H1 (cell line): ENCODE results near the gene FAM120B. TPM values are rescaled to one million over a fixed set of nuclear protein-coding genes. Genes with fewer than 3 reads are reported as not detected.
A peak's percentile ranks its signal among the peaks of the same experiment; 100 is the strongest.

Source experiments
- CTCF ChIA-PET: fragments of 300-600 bp; sonication (Branson Sonifier 250); formaldehyde crosslinking; loops from one replicate; lab custom pipeline; 2021; ENCODE audit not compliant: partially characterized antibody; lab: Charles Lee
- POLR2A ChIA-PET: fragments of 300-600 bp; sonication (Branson Sonifier 250); formaldehyde crosslinking; loops from one replicate; lab custom pipeline; 2021; ENCODE audit warnings: inconsistent platforms; ENCODE audit not compliant: partially characterized antibody; lab: Charles Lee
- DNase-seq, 2 experiments: peaks; one replicate each; pipeline versions ENCODE4 v3.0.0 to v3.0.0-alpha.2; 2010 to 2022; ENCODE audit warnings: low spot score in 2 of 2, low read depth in 1 of 2, mixed read lengths in 1 of 2
- FAIRE-seq: peaks from 2 replicates; lab custom pipeline; 2011; peaks lifted over from hg19 to GRCh38; lab: Jason Lieb, UNC
- H2AFZ ChIP-seq: 2 replicates; pipeline ENCODE4 v1.8.1; 2012; ENCODE audit warnings: low read length, inconsistent platforms
- H2AK5ac ChIP-seq: 2 replicates; pipeline ENCODE4 v1.6.1; 2013; ENCODE audit warnings: low read depth, low read length
- H2BK120ac ChIP-seq: replicated peaks from 2 replicates; pipeline ENCODE3; 2013; ENCODE audit warnings: low read depth, low read length, inconsistent platforms
- H2BK12ac ChIP-seq: 2 replicates; pipeline ENCODE4 v1.6.1; 2013; ENCODE audit warnings: low read depth, low read length
- H2BK15ac ChIP-seq: 2 replicates; pipeline ENCODE4 v1.6.1; 2013; ENCODE audit warnings: low read length
- H2BK20ac ChIP-seq: 2 replicates; pipeline ENCODE4 v1.6.1; 2013; ENCODE audit warnings: low read length
- H2BK5ac ChIP-seq: 2 replicates; pipeline ENCODE4 v1.6.1; 2013; ENCODE audit warnings: low read depth, low read length
- H3K14ac ChIP-seq: 2 replicates; pipeline ENCODE4 v1.6.1; 2013; ENCODE audit warnings: inconsistent platforms; ENCODE audit not compliant: insufficient read length
- H3K18ac ChIP-seq: 2 replicates; pipeline ENCODE4 v1.6.1; 2013; ENCODE audit warnings: low read length; ENCODE audit errors: extremely low read depth
- H3K23ac ChIP-seq: 2 replicates; pipeline ENCODE4 v1.6.1; 2013; ENCODE audit warnings: inconsistent platforms; ENCODE audit not compliant: insufficient read length
- H3K23me2 ChIP-seq: 2 replicates; pipeline ENCODE4 v1.6.1; 2013; ENCODE audit warnings: low read depth, low read length
- H3K27ac ChIP-seq: 2 replicates; pipeline ENCODE4 v1.6.1; 2011; ENCODE audit warnings: low read depth, low read length, inconsistent platforms
- H3K27me3 ChIP-seq, 4 experiments: replicated peaks in 1 of 4; 1 replicate in 1 of 4; 2 replicates in 3 of 4; pipeline versions ENCODE4 v1.6.1 to v1.8.1; 2011 to 2013; ENCODE audit warnings: low read length in 3 of 4, mild to moderate bottlenecking in 3 of 4, inconsistent platforms in 2 of 4, mixed read lengths in 2 of 4, moderate library complexity in 1 of 4; ENCODE audit not compliant: control insufficient read depth in 3 of 4, insufficient read depth in 3 of 4; ENCODE audit errors: extremely low read depth in 1 of 4
- H3K36me3 ChIP-seq, 4 experiments: 2 replicates each; pipeline versions ENCODE4 v1.6.1 to v1.8.1; 2011 to 2013; ENCODE audit warnings: mild to moderate bottlenecking in 4 of 4, low read length in 3 of 4, moderate library complexity in 2 of 4, control low read depth in 1 of 4, inconsistent platforms in 1 of 4; ENCODE audit not compliant: insufficient read depth in 4 of 4, control insufficient read depth in 2 of 4
- H3K4ac ChIP-seq: replicated peaks from 2 replicates; pipeline ENCODE3; 2013; ENCODE audit warnings: low read length, low read depth, mixed read lengths, inconsistent platforms; ENCODE audit not compliant: insufficient read length
- H3K4me1 ChIP-seq, 4 experiments: replicated peaks in 1 of 4; 1 replicate in 1 of 4; 2 replicates in 3 of 4; pipeline versions ENCODE4 v1.6.1 to v1.8.1; 2011 to 2013; ENCODE audit warnings: low read length in 3 of 4, inconsistent platforms in 2 of 4, mixed read lengths in 1 of 4; ENCODE audit not compliant: insufficient read depth in 4 of 4, control insufficient read depth in 3 of 4
- H3K4me2 ChIP-seq, 2 experiments: 2 replicates each; pipeline versions ENCODE4 v1.6.1 to v1.8.1; 2011 to 2013; ENCODE audit warnings: low read depth in 2 of 2, low read length in 2 of 2, control low read depth in 1 of 2, inconsistent platforms in 1 of 2, mild to moderate bottlenecking in 1 of 2; ENCODE audit not compliant: insufficient read depth in 1 of 2
- H3K4me3 ChIP-seq, 4 experiments: fragments of 200-600, 300-600 bp in 1 of 4; sonication (generic), shearing (Covaris generic), sonication (Bioruptor Twin) in 1 of 4; 2 replicates each; pipeline versions ENCODE4 v1.5.1 to v1.8.1; 2011 to 2016; ENCODE audit warnings: low read length in 4 of 4, low read depth in 3 of 4, control low read depth in 2 of 4, inconsistent platforms in 2 of 4, mild to moderate bottlenecking in 2 of 4, mixed read lengths in 1 of 4, moderate library complexity in 1 of 4; ENCODE audit not compliant: insufficient read depth in 2 of 4; ENCODE audit errors: extremely low read depth in 1 of 4
- H3K56ac ChIP-seq: replicated peaks from 2 replicates; pipeline ENCODE3; 2013; ENCODE audit warnings: low read depth, mild to moderate bottlenecking, mixed read lengths, low read length, inconsistent platforms; ENCODE audit not compliant: insufficient read length
- H3K79me1 ChIP-seq: 2 replicates; pipeline ENCODE4 v1.6.1; 2013; ENCODE audit warnings: low read depth, low read length, control low read depth
- H3K79me2 ChIP-seq, 2 experiments: 2 replicates each; pipeline versions ENCODE4 v1.6.1 to v1.8.1; 2012 to 2013; ENCODE audit warnings: low read length in 2 of 2, mild to moderate bottlenecking in 2 of 2, inconsistent platforms in 1 of 2; ENCODE audit not compliant: insufficient read depth in 2 of 2, control insufficient read depth in 1 of 2
- H3K9ac ChIP-seq, 4 experiments: replicated peaks in 1 of 4; 1 replicate in 1 of 4; 2 replicates in 3 of 4; pipeline versions ENCODE4 v1.6.1 to v1.8.1; 2011 to 2013; ENCODE audit warnings: low read depth in 3 of 4, low read length in 3 of 4, control low read depth in 2 of 4, mild to moderate bottlenecking in 2 of 4, moderate library complexity in 2 of 4, inconsistent platforms in 1 of 4; ENCODE audit errors: extremely low read depth in 1 of 4
- H3K9me3 ChIP-seq, 2 experiments: 2 replicates each; pipeline versions ENCODE4 v1.6.1 to v1.8.1; 2012 to 2013; ENCODE audit warnings: mild to moderate bottlenecking in 2 of 2, moderate library complexity in 2 of 2, control low read depth in 1 of 2, inconsistent platforms in 1 of 2, low read depth in 1 of 2, low read length in 1 of 2, mixed read lengths in 1 of 2; ENCODE audit not compliant: insufficient read depth in 2 of 2
- H4K20me1 ChIP-seq, 2 experiments: replicated peaks in 1 of 2; 2 replicates each; pipeline versions ENCODE3 to v1.8.1; 2011 to 2013; ENCODE audit warnings: inconsistent platforms in 2 of 2, low read length in 2 of 2, mild to moderate bottlenecking in 1 of 2; ENCODE audit not compliant: insufficient read depth in 2 of 2, control insufficient read depth in 1 of 2
- H4K5ac ChIP-seq: 2 replicates; pipeline ENCODE4 v1.6.1; 2013; ENCODE audit warnings: low read length, low read depth, mixed read lengths, inconsistent platforms; ENCODE audit not compliant: insufficient read length
- H4K8ac ChIP-seq: 2 replicates; pipeline ENCODE4 v1.8.0; 2013; ENCODE audit warnings: mild to moderate bottlenecking, moderate library complexity, low read length, inconsistent platforms; ENCODE audit not compliant: insufficient read depth; ENCODE audit errors: extremely low read depth
- H4K91ac ChIP-seq: replicated peaks from 2 replicates; pipeline ENCODE3; 2013; ENCODE audit warnings: low read length, mixed read lengths, inconsistent platforms; ENCODE audit not compliant: insufficient read length
- BACH1 ChIP-seq: IDR thresholded peaks from 2 replicates; pipeline ENCODE4 v1.6.1; 2012; ENCODE audit warnings: low read length, improper control_type of control experiment
- KDM4A ChIP-seq: IDR thresholded peaks from one replicate; pipeline ENCODE4 v1.7.1; 2012; ENCODE audit warnings: low read depth, mild to moderate bottlenecking, moderate library complexity, low read length, inconsistent platforms; ENCODE audit not compliant: severe bottlenecking
- RNF2 ChIP-seq: fragments of 200-900, 300-1000 bp; sonication (generic); IDR thresholded peaks from 2 replicates; pipeline ENCODE4 v1.7.1; 2016; ENCODE audit warnings: borderline replicate concordance, low read depth, mild to moderate bottlenecking, antibody characterized with exemption, low read length; ENCODE audit not compliant: poor library complexity, severe bottlenecking; ENCODE audit errors: missing control alignments
- SP2 ChIP-seq: IDR thresholded peaks from 2 replicates; pipeline ENCODE4 v1.6.1; 2012; ENCODE audit warnings: mild to moderate bottlenecking, low read length, inconsistent platforms
- SUZ12 ChIP-seq: fragments of 200-600 bp; sonication (generic); IDR thresholded peaks from 2 replicates; pipeline ENCODE4 v1.6.1; 2012; ENCODE audit warnings: mild to moderate bottlenecking, inconsistent platforms, low read length, moderate library complexity, mixed read lengths
- WGBS, 2 experiments: shearing (Covaris generic) in 1 of 2; methylation state at CpG; one replicate each; pipeline versions ENCODE4 v1.1.6 to v1.1.7; 2013 to 2015; ENCODE audit warnings: low lambda C conversion rate in 2 of 2, mixed read lengths in 2 of 2, inconsistent platforms in 1 of 2, low coverage in 1 of 2, missing lambda C conversion rate in 1 of 2; ENCODE audit not compliant: insufficient replicate concordance in 2 of 2, insufficient coverage in 1 of 2, insufficient read length in 1 of 2; ENCODE audit errors: extremely low coverage in 1 of 2, missing lambda C conversion rate in 1 of 2; 5-methylcytosine and 5-hydroxymethylcytosine counted together
- polyA plus RNA-seq, 7 experiments: library from polyadenylated mRNA; depleted of rRNA in 3 of 7; stranded (reverse) in 5 of 7; unstranded in 2 of 7; fragments of >200 nt in 5 of 7; fragments of 200-250 nt in 2 of 7; gene quantifications; 1 replicate in 5 of 7; 2 replicates in 1 of 7; 4 replicates in 1 of 7; pipeline versions ENCODE4 v1.2.1 to v1.2.3, GENCODE V29; 2011 to 2013; ENCODE audit warnings: missing spikeins in 2 of 7, mixed read lengths in 2 of 7
- total RNA-seq: library from RNA; stranded (reverse); fragmentation: NEBNext Ultra II Directional; extraction: Animal tissue kit (Norgen Biotek cat#: 25700); gene quantifications from 2 replicates; pipeline ENCODE4 v1.2.1, GENCODE V29; 2021
- TF ChIP-seq, protein P1 (sequence below): IDR thresholded peaks from 2 replicates; pipeline ENCODE4 v1.6.1; 2012; ENCODE audit warnings: inconsistent platforms

FAM120B gene
- total and polyA plus RNA-seq, 2 of the 8 experiments (the other 6 are each of a cell fraction or from before 2014, with no cell fraction given) = 5.1 to 12.5 TPM

DNA sequence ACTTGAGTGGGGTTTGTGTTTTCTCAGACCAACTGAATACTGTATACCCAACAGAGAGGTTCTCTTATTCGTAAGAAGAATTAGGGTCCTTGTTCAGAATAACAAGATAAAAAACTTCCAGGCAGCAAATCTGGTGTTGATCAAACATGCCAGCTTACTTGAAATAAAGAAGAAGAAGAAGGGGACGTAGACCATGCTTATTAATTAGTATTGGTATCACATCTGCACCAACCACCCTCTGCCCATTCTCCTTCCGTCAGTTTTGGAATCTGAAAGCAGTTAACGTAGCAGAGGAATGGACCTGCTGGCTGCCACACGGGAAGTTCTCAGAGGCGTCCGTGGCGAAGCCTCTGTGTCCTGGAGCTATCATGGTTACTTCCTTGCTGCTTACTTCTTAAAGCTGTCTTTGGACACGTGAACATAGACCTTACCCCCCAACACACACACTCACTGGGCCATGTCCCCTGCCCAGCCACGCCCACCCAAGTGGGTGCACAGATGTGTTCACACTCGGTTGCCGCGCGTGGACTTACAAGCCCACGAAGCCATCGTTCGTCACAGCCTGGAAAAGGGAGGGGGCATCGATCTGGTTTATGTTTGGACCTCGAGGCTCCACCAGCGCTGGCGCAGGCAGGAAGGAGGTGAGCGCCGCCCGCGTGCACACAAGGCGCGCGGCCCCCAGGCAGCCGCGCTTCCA is 11.6 kb upstream of the FAM120B start:
- Histone ChIP-seq H4K5ac (no peak overlapping the region), H4K20me1 (peaks cover 0 to 5% of the 10 kb centered on the region in 2 experiments), H2BK15ac (peak overlapping the region; percentile 90; the same call in 1 of the 2 replicates), H3K36me3 (0 out of 8 replicates have a peak, but pooled peaks cover 0 to 3% (median 0%) of the 10 kb centered on the region in 4 experiments), H3K9me3 (no peaks in the 10 kb centered on the region; a peak in 1 of 4 replicates), H2BK120ac (peak overlapping the region; percentile 44), H3K18ac (peak overlapping the region; percentile 98), H3K27ac (no peak overlapping the region), H3K14ac (no peak overlapping the region), H3K4ac (peak overlapping the region; percentile 97), H3K4me2 (peak overlapping the region; percentile 71 to 94), H2AK5ac (peak overlapping the region; percentile 47; the same call in 1 of the 2 replicates), H3K4me1 (peaks cover 17 to 35% (median 18%) of the 10 kb centered on the region in 4 experiments), H3K79me1 (no peaks in the 10 kb centered on the region), H3K9ac (no peak overlapping the region; a peak in 2 of 7 replicates), H3K27me3 (peaks cover 31 to 59% (median 50%) of the 10 kb centered on the region in 4 experiments), H3K79me2 (no peaks in the 10 kb centered on the region), H2BK5ac (peak overlapping the region; percentile 48; the same call in 1 of the 2 replicates), H4K8ac (peak overlapping the region; percentile 63; the same call in 1 of the 2 replicates), H3K4me3 (peak overlapping the region; percentile 20 to 77 (median 34)), H2BK20ac (peak overlapping the region; percentile 96), H3K23me2 (peaks cover 24% of the 10 kb centered on the region; the same call in 1 of the 2 replicates), H4K91ac (peak overlapping the region; percentile 92), H2AFZ (no peak overlapping the region), H3K23ac (no peak overlapping the region), H3K56ac (no peak overlapping the region), H2BK12ac (peak overlapping the region; percentile 95)
- FAIRE-seq (no peak), DNase-seq (no peak)
- POLR2A ChIA-PET = interaction anchor here (1.2 to 1.9 kb wide), 4 partner anchors 8 to 287 kb away, joined by 3 to 6 read pairs (median 3); no protein-coding TSS in a partner anchor
- TF ChIP-seq, protein P1, sequence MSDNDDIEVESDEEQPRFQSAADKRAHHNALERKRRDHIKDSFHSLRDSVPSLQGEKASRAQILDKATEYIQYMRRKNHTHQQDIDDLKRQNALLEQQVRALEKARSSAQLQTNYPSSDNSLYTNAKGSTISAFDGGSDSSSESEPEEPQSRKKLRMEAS = peak; percentile 53
- no peak for TF ChIP-seq KDM4A
- peak; percentile 64 for TF ChIP-seq BACH1
- peak; percentile 7 for TF ChIP-seq RNF2
- no peak for TF ChIP-seq SP2
- TF ChIP-seq SUZ12 = peak; percentile 68; the same call in 1 of the 2 replicates
- 4% methylated on average over 30 of the region's 30 CpGs; no CpG with 5 or more reads in 1 of the 2 experiments for WGBS, 2 experiments
- CTCF ChIA-PET = interaction anchor here (0.6 to 1.4 kb wide), 2 partner anchors 29 to 133 kb away, joined by 3 read pairs; no protein-coding TSS in a partner anchor
